ENCODE measurements around the gene SETD5. TPM values are rescaled to one million over a fixed set of nuclear protein-coding genes. Genes with fewer than 3 reads are reported as not detected.
A peak's percentile ranks its signal among the peaks of the same experiment; 100 is the strongest.

The SETD5 gene
- polyA plus RNA-seq, 2 of the 4 experiments (the other 2 are of a cell fraction): 41.7 to 92.3 TPM

GRCh38 chr3:9415485-9416138 is 18.2 kb downstream of the SETD5 start:
- Histone ChIP-seq H3K4me1 (peaks cover 84% of the 10 kb centered on the region), H3K4me3 (no peak overlapping the region), H3K9me3 (no peaks in the 10 kb centered on the region), H3K4me2 (peak overlapping the region; percentile 53), H3K27ac (peak overlapping the region; percentile 64 to 70)
- ChIA-PET POLR2A (interaction anchor here (2.3 kb wide), 1 partner anchor 19 kb away, joined by 28 read pairs; the partner anchor contains the start of gene SETD5), CTCF (interaction anchor here (0.6 to 2.0 kb wide), 4 partner anchors 10 to 62 kb away, joined by 3 to 6 read pairs (median 4); no protein-coding TSS in a partner anchor)
- TF ChIP-seq GATA3 (IDR thresholded peaks at IDR 0.05; ENCODE audit: borderline replicate concordance): no peak
- no peak for TF ChIP-seq ZC3H11A (IDR thresholded peaks at IDR 0.05)
- no peak for TF ChIP-seq RAD21 (conservative IDR thresholded peaks at IDR 0.05 in 1 of 2, IDR thresholded peaks at IDR 0.05 in 1 of 2)
- TF ChIP-seq TP53 (CRISPR knock-in tag; IDR thresholded peaks at IDR 0.05): no peak
- no peak for TF ChIP-seq FOXS1 (CRISPR knock-in tag; IDR thresholded peaks at IDR 0.05)
- TF ChIP-seq SMC3 (IDR thresholded peaks at IDR 0.05): no peak
- TF ChIP-seq MAX (IDR thresholded peaks at IDR 0.05): no peak
- no peak for TF ChIP-seq HOXA7 (CRISPR knock-in tag; IDR thresholded peaks at IDR 0.05)
- no peak for TF ChIP-seq KDM1A (IDR thresholded peaks at IDR 0.05; ENCODE audit: low read depth)
- no peak for TF ChIP-seq BHLHE40 (IDR thresholded peaks at IDR 0.05; ENCODE audit: low read depth, low read length)
- no peak for TF ChIP-seq CBX2 (IDR thresholded peaks at IDR 0.05; ENCODE audit: borderline replicate concordance, low read depth)
- TF ChIP-seq EP300 (IDR thresholded peaks at IDR 0.05): no peak
- TF ChIP-seq ZNF302 (CRISPR knock-in tag; IDR thresholded peaks at IDR 0.05): no peak
- no peak for TF ChIP-seq RFX5 (IDR thresholded peaks at IDR 0.05)
- no peak for DNase-seq (ENCODE audit: low read depth in 1 of 2, low spot score in 1 of 2)
- 77% methylated on average over 6 of the region's 6 CpGs for WGBS (ENCODE audit: missing lambda C conversion rate)
- no peak for FAIRE-seq
- ATAC-seq: peak; percentile 47 to 56; a peak in 4 of 6 replicates

- H3K9me3 ChIP-seq: no peaks in the 10 kb centered on the region
- H3K4me2 ChIP-seq: peak overlapping the region; percentile 53
- H3K4me3 ChIP-seq: no peak overlapping the region
- ATAC-seq: peak in 1 of 2 experiments; percentile 62; a peak in 4 of 6 replicates
- 24% methylated on average over 3 of the region's 3 CpGs for WGBS (ENCODE audit: missing lambda C conversion rate)
- peaks cover 90% of the 10 kb centered on the region for H3K4me1 ChIP-seq
- peak overlapping the region; percentile 64 to 70 for H3K27ac ChIP-seq
- TF ChIP-seq NFE2L2 (conservative IDR thresholded peaks at IDR 0.05; ENCODE audit: low read length) (0 out of 2 replicates have a peak, but pooled peaks have one; percentile 36), MAFK (IDR thresholded peaks at IDR 0.05; ENCODE audit: partially characterized antibody) (peak; percentile 82), HOXB5 (CRISPR knock-in tag; IDR thresholded peaks at IDR 0.05) (no peak)
- FAIRE-seq: no peak
- POLR2A ChIA-PET: interaction anchor here (2.3 kb wide), 1 partner anchor 19 kb away, joined by 28 read pairs; the partner anchor contains the start of gene SETD5
- CTCF ChIA-PET: interaction anchor here (0.9 to 2.0 kb wide), 4 partner anchors 11 to 91 kb away, joined by 3 to 6 read pairs (median 4); no protein-coding TSS in a partner anchor
- peak in 1 of 2 experiments; percentile 28 for DNase-seq (ENCODE audit: low read depth in 1 of 2, low spot score in 1 of 2)
Measured at GRCh38 chr3:9416139-9416780, 18.8 kb downstream of the SETD5 start.

- DNase-seq (ENCODE audit: low read depth in 1 of 2, low spot score in 1 of 2) (peak in 1 of 2 experiments; percentile 36), FAIRE-seq (no peak), ATAC-seq (no peak)
- WGBS (ENCODE audit: missing lambda C conversion rate): 54% methylated on average over 2 of the region's 2 CpGs
- H3K4me1 ChIP-seq: peaks cover 75% of the 10 kb centered on the region
- no peak overlapping the region for H3K4me3 ChIP-seq
- ChIA-PET CTCF (interaction anchor here (0.6 to 3.0 kb wide), 3 partner anchors 17 to 68 kb away, joined by 3 to 22 read pairs (median 4); no protein-coding TSS in a partner anchor), POLR2A (interaction anchor here (0.8 to 5.9 kb wide), 4 partner anchors 21 to 57 kb away, joined by 4 to 62 read pairs (median 6); partner anchors contain the start of gene SETD5)
- H3K9me3 ChIP-seq: no peaks in the 10 kb centered on the region
- H3K4me2 ChIP-seq: peak overlapping the region; percentile 69
- H3K27ac ChIP-seq: peak overlapping the region; percentile 81 to 85
- TF ChIP-seq MAX (IDR thresholded peaks at IDR 0.05) (peak; percentile 46), HMGXB4 (CRISPR knock-in tag; IDR thresholded peaks at IDR 0.05; ENCODE audit: borderline replicate concordance) (no peak), USF2 (IDR thresholded peaks at IDR 0.05) (no peak), RAD21 (conservative IDR thresholded peaks at IDR 0.05 in 1 of 2, IDR thresholded peaks at IDR 0.05 in 1 of 2) (no peak), FOSL2 (IDR thresholded peaks at IDR 0.05) (no peak; the same call in 1 of the 2 replicates), FOSL2 (CRISPR knock-in tag; IDR thresholded peaks at IDR 0.05) (peak; percentile 73), KDM5A (IDR thresholded peaks at IDR 0.05) (no peak), RARB (CRISPR knock-in tag; IDR thresholded peaks at IDR 0.05) (no peak), CBX8 (IDR thresholded peaks at IDR 0.05) (no peak), SMC3 (IDR thresholded peaks at IDR 0.05) (no peak), KDM1A (IDR thresholded peaks at IDR 0.05; ENCODE audit: low read depth) (no peak), E2F6 (IDR thresholded peaks at IDR 0.05; ENCODE audit: borderline replicate concordance, low read depth) (no peak), CEBPB (IDR thresholded peaks at IDR 0.05) (no peak), JUNB (IDR thresholded peaks at IDR 0.05) (no peak), NPAS2 (CRISPR knock-in tag; IDR thresholded peaks at IDR 0.05; ENCODE audit: borderline replicate concordance) (no peak), GATA3 (IDR thresholded peaks at IDR 0.05; ENCODE audit: borderline replicate concordance) (no peak), MAFK (IDR thresholded peaks at IDR 0.05; ENCODE audit: partially characterized antibody) (peak; percentile 11)
Measured at GRCh38 chr3:9420850-9421549, 23.6 kb downstream of the SETD5 start.

All from A549 (cell line).